Measurements from ENCODE around the gene CACNA2D2. TPM values are rescaled to one million over a fixed set of nuclear protein-coding genes. Genes with fewer than 3 reads are reported as not detected.

The CACNA2D2 gene
- total and polyA plus RNA-seq, 2 of the 8 experiments (the other 6 are each of a cell fraction or from before 2014, with no cell fraction given) = 14.1 to 25.0 TPM

- no peak for TF ChIP-seq ATF2 (IDR thresholded peaks at IDR 0.05; ENCODE audit: low read length)
- TF ChIP-seq CHD2 (IDR thresholded peaks at IDR 0.05; ENCODE audit: low read length) = no peak
- no peak for TF ChIP-seq TEAD4 (IDR thresholded peaks at IDR 0.05; ENCODE audit: low read depth, low read length)
- TF ChIP-seq BACH1 (IDR thresholded peaks at IDR 0.05; ENCODE audit: low read length) = no peak
- no peak for TF ChIP-seq EGR1 (IDR thresholded peaks at IDR 0.05; ENCODE audit: borderline replicate concordance, low read depth, low read length)
- TF ChIP-seq NRF1 (IDR thresholded peaks at IDR 0.05; ENCODE audit: low read depth, low read length) = no peak
- TF ChIP-seq KDM4A (IDR thresholded peaks at IDR 0.05; ENCODE audit: low read depth, low read length, severe bottlenecking) = no peak
These were observed 168.9 kb downstream of the CACNA2D2 start (continued) for GRCh38 chr3:50334339-50335075.

All from H1 (cell line).